ENCODE results near the gene SORCS1. TPM values are rescaled to one million over a fixed set of nuclear protein-coding genes. Genes with fewer than 3 reads are reported as not detected.

SORCS1 gene
- total and polyA plus RNA-seq, 2 of the 8 experiments (the other 6 are each of a cell fraction or from before 2014, with no cell fraction given), result 4.1 to 4.6 TPM

- Histone ChIP-seq H3K36me3 (ENCODE audit: control insufficient read depth in 2 of 4, insufficient read depth in 4 of 4, low read length in 3 of 4) (no peaks in the 10 kb centered on the region), H2BK120ac (replicated peaks; ENCODE audit: low read depth, low read length) (no peak overlapping the region), H2BK20ac (ENCODE audit: low read length) (no peak overlapping the region), H4K91ac (replicated peaks; ENCODE audit: insufficient read length, low read length) (no peak overlapping the region), H3K9ac (replicated peaks in 1 of 4; ENCODE audit: extremely low read depth in 1 of 4, low read depth in 3 of 4, low read length in 3 of 4) (no peak overlapping the region), H3K27me3 (replicated peaks in 1 of 4; ENCODE audit: control insufficient read depth in 3 of 4, extremely low read depth in 1 of 4, insufficient read depth in 3 of 4, low read length in 3 of 4) (peaks cover 3 to 9% (median 7%) of the 10 kb centered on the region in 4 experiments; a peak in 6 of 7 replicates), H4K5ac (ENCODE audit: insufficient read length, low read depth, low read length) (no peak overlapping the region), H3K14ac (ENCODE audit: insufficient read length) (no peak overlapping the region), H3K23ac (ENCODE audit: insufficient read length) (no peak overlapping the region), H3K27ac (ENCODE audit: low read depth, low read length) (no peak overlapping the region), H3K18ac (ENCODE audit: extremely low read depth, low read length) (no peak overlapping the region), H3K23me2 (ENCODE audit: low read depth, low read length) (peaks cover 8% of the 10 kb centered on the region; the same call in 1 of the 2 replicates), H3K9me3 (ENCODE audit: insufficient read depth in 2 of 2, low read depth in 1 of 2, low read length in 1 of 2) (no peaks in the 10 kb centered on the region), H3K56ac (replicated peaks; ENCODE audit: insufficient read length, low read depth, low read length) (no peak overlapping the region), H2AK5ac (ENCODE audit: low read depth, low read length) (no peak overlapping the region), H3K4me3 (ENCODE audit: extremely low read depth in 1 of 4, insufficient read depth in 2 of 4, low read depth in 3 of 4, low read length in 4 of 4) (no peak overlapping the region), H3K4ac (replicated peaks; ENCODE audit: insufficient read length, low read depth, low read length) (no peak overlapping the region), H3K79me2 (ENCODE audit: control insufficient read depth in 1 of 2, insufficient read depth in 2 of 2, low read length in 2 of 2) (no peaks in the 10 kb centered on the region), H2BK5ac (ENCODE audit: low read depth, low read length) (no peak overlapping the region), H3K79me1 (ENCODE audit: low read depth, low read length) (no peaks in the 10 kb centered on the region), H2BK12ac (ENCODE audit: low read depth, low read length) (no peak overlapping the region), H2AFZ (ENCODE audit: low read length) (no peak overlapping the region), H4K20me1 (replicated peaks in 1 of 2; ENCODE audit: control insufficient read depth in 1 of 2, insufficient read depth in 2 of 2, low read length in 2 of 2) (no peaks in the 10 kb centered on the region), H3K4me2 (ENCODE audit: insufficient read depth in 1 of 2, low read depth in 2 of 2, low read length in 2 of 2) (no peak overlapping the region), H4K8ac (ENCODE audit: extremely low read depth, insufficient read depth, low read length) (no peak overlapping the region), H3K4me1 (replicated peaks in 1 of 4; ENCODE audit: control insufficient read depth in 3 of 4, insufficient read depth in 4 of 4, low read length in 3 of 4) (peaks cover 0 to 12% (median 7%) of the 10 kb centered on the region in 4 experiments; a peak in 4 of 7 replicates), H2BK15ac (ENCODE audit: low read length) (no peak overlapping the region)
- 90% methylated on average over 4 of the region's 4 CpGs; no CpG with 5 or more reads in 1 of the 2 experiments for WGBS, 2 experiments (ENCODE audit: extremely low coverage in 1 of 2, insufficient coverage in 1 of 2, insufficient read length in 1 of 2, insufficient replicate concordance in 2 of 2, low coverage in 1 of 2, low lambda C conversion rate in 2 of 2, missing lambda C conversion rate in 1 of 2)
- POLR2A ChIA-PET (ENCODE audit: partially characterized antibody), result no interaction called here
- no peak for FAIRE-seq
- no peak for DNase-seq (ENCODE audit: low read depth in 1 of 2, low spot score in 2 of 2)
- CTCF ChIA-PET (ENCODE audit: partially characterized antibody), result no interaction called here
- TF ChIP-seq TBP (IDR thresholded peaks at IDR 0.05; ENCODE audit: low read depth, low read length), result no peak
- TF ChIP-seq POLR2AphosphoS5 (IDR thresholded peaks at IDR 0.05; ENCODE audit: low read depth, low read length), result no peak
- TF ChIP-seq GABPA (IDR thresholded peaks at IDR 0.05; ENCODE audit: borderline replicate concordance, insufficient read depth, low read length), result no peak
- no peak for TF ChIP-seq CHD1 (IDR thresholded peaks at IDR 0.05; ENCODE audit: low read depth, low read length)
- no peak for TF ChIP-seq SIRT6 (IDR thresholded peaks at IDR 0.05; ENCODE audit: low read length)
- no peak for TF ChIP-seq HDAC2 (IDR thresholded peaks at IDR 0.05; ENCODE audit: borderline replicate concordance in 1 of 2, low read depth in 2 of 2, low read length in 2 of 2)
These were observed 4.6 kb downstream of the SORCS1 start for GRCh38 chr10:107159871-107160270.
